K562 (cell line): ENCODE measurements around the gene GFOD1. TPM values are rescaled to one million over a fixed set of nuclear protein-coding genes. Genes with fewer than 3 reads are reported as not detected.

Source experiments
- BRF1 ChIP-seq: IDR thresholded peaks from 3 replicates; pipeline ENCODE4 v1.6.1; 2011; ENCODE audit warnings: borderline replicate concordance, mild to moderate bottlenecking; ENCODE audit not compliant: insufficient read length; ENCODE audit errors: extremely low read depth
- C11orf30 ChIP-seq: fragments of 450-650 bp; IDR thresholded peaks from 2 replicates; pipeline ENCODE4 v1.6.1; 2016; ENCODE audit warnings: low read depth, mild to moderate bottlenecking
- CBFA2T3 ChIP-seq: fragments of 450-650 bp; IDR thresholded peaks from 2 replicates; pipeline ENCODE4 v1.6.1; 2017
- DIDO1 ChIP-seq: fragments of 450-650 bp; IDR thresholded peaks from 2 replicates; pipeline ENCODE4 v1.6.1; 2016; ENCODE audit warnings: low read depth, missing biosample characterization, missing genetic modification characterization
- KDM4B ChIP-seq, 2 experiments: fragments of 450-650 bp in 1 of 2; sonication (generic) in 1 of 2; IDR thresholded peaks; 2 replicates each; pipeline ENCODE4 v1.6.1; 2016 to 2017; ENCODE audit warnings: borderline replicate concordance in 2 of 2, antibody characterized with exemption in 1 of 2, low read depth in 1 of 2, mild to moderate bottlenecking in 1 of 2
- MAFF ChIP-seq: IDR thresholded peaks from 2 replicates; pipeline ENCODE4 v1.6.1; 2012; ENCODE audit warnings: low read length, improper control_type of control experiment
- MAFK ChIP-seq: IDR thresholded peaks from 2 replicates; pipeline ENCODE4 v1.6.1; 2011; ENCODE audit warnings: low read length, improper control_type of control experiment
- RAD21 ChIP-seq, 2 experiments: fragments of 250-450 bp in 1 of 2; fragments of 450-650 bp in 1 of 2; sonication (Bioruptor Pico) in 1 of 2; formaldehyde crosslinking in 1 of 2; IDR thresholded peaks in 1 of 2; conservative IDR thresholded peaks in 1 of 2; 2 replicates each; pipeline versions ENCODE4 v1.4.0 to v1.8.0; 2020 to 2022; ENCODE audit warnings: mild to moderate bottlenecking in 2 of 2, moderate library complexity in 1 of 2
- RERE ChIP-seq: sonication (generic); formaldehyde crosslinking; IDR thresholded peaks from 2 replicates; pipeline ENCODE4 v1.8.0; 2023; ENCODE audit warnings: missing genetic modification reagents, mild to moderate bottlenecking, borderline replicate concordance
- SETDB1 ChIP-seq: IDR thresholded peaks from one replicate; pipeline ENCODE4 v1.6.1; 2012; ENCODE audit warnings: low read length, control low read depth, inconsistent platforms
- SOX6 ChIP-seq: fragments of 450-650 bp; IDR thresholded peaks from 2 replicates; pipeline ENCODE4 v1.6.1; 2014; ENCODE audit warnings: mild to moderate bottlenecking
- ZKSCAN3 ChIP-seq: fragments of 250-450 bp; sonication (Bioruptor Pico); IDR thresholded peaks from 2 replicates; pipeline ENCODE4 v1.4.0; 2020
- ZNF311 ChIP-seq: fragments of 250-450 bp; sonication (Bioruptor Pico); IDR thresholded peaks from 2 replicates; pipeline ENCODE4 v1.4.0; 2020; ENCODE audit warnings: mild to moderate bottlenecking, moderate library complexity
- polyA plus RNA-seq, 8 experiments: library from polyadenylated mRNA; depleted of rRNA in 4 of 8; stranded (reverse) in 5 of 8; unstranded in 3 of 8; fragments of >200 nt; fragmentation: Nextera tagmentation in 2 of 8; fragmentation: Illumina TruSeq in 1 of 8; extraction: Ambion mirVana in 2 of 8; extraction: Trizol in 1 of 8; gene quantifications; 2 replicates each; pipeline versions ENCODE4 v1.2.1 to v1.2.3, GENCODE V29; 2011 to 2014; ENCODE audit warnings: inconsistent platforms in 1 of 8, missing spikeins in 1 of 8
- total RNA-seq, 7 experiments: library from RNA; depleted of rRNA in 6 of 7; stranded (reverse); fragments of >200 nt in 6 of 7; fragmentation: Illumina TruSeq in 2 of 7; extraction: Trizol in 2 of 7; gene quantifications; 2 replicates each; pipeline versions ENCODE4 v1.2.1 to v1.2.3, GENCODE V29; 2011 to 2021; ENCODE audit warnings: low replicate concordance in 1 of 7

Gene GFOD1
- total and polyA plus RNA-seq, 9 of the 15 experiments (the other 6 are each of a cell fraction or from before 2014, with no cell fraction given), result 3.8 to 12.0 (median 8.2) TPM

GRCh38 chr6:13357551-13358075 is 129.8 kb downstream of the GFOD1 start (continued):
- TF ChIP-seq BRF1 (no peak), MAFF (no peak; the same call in 1 of the 2 replicates), MAFK (peak; percentile 63; the same call in 1 of the 2 replicates), RERE (CRISPR knock-in tag) (no peak), ZKSCAN3 (no peak), CBFA2T3 (peak; percentile 22; the same call in 1 of the 2 replicates), DIDO1 (tag) (no peak), C11orf30 (peak; percentile 63; the same call in 1 of the 2 replicates), SOX6 (peak; percentile 50; the same call in 1 of the 2 replicates), RAD21 (CRISPR knock-in tag; conservative IDR thresholded peaks at IDR 0.05 in 1 of 2, IDR thresholded peaks at IDR 0.05 in 1 of 2) (no peak), SETDB1 (no peak), ZNF311 (CRISPR knock-in tag) (0 out of 2 replicates have a peak, but pooled peaks have one; percentile 51), KDM4B (IDR thresholded peaks at IDR 0.05; ENCODE audit: borderline replicate concordance in 2 of 2, low read depth in 1 of 2) (no peak)
- TF ChIP-seq, all 486 proteins: peak for 15
